Stimulated activated CD8-positive, alpha-beta memory T cell treated with anti-CD3 and anti-CD28 coated beads, Interleukin-15, amount 100 ng/mL, for 24 hours (primary cell): Measurements from ENCODE around the gene CYP2D6.
"Not testable (repeated sequence)": the region's sequence is repeated elsewhere in the genome, so short reads cannot be mapped to it uniquely, and the experiment has no call there.

Experiments used
- DNase-seq: peaks from one replicate; pipeline ENCODE4 v3.0.0-alpha.2; 2020; ENCODE audit warnings: low read depth

The CYP2D6 gene

DNA sequence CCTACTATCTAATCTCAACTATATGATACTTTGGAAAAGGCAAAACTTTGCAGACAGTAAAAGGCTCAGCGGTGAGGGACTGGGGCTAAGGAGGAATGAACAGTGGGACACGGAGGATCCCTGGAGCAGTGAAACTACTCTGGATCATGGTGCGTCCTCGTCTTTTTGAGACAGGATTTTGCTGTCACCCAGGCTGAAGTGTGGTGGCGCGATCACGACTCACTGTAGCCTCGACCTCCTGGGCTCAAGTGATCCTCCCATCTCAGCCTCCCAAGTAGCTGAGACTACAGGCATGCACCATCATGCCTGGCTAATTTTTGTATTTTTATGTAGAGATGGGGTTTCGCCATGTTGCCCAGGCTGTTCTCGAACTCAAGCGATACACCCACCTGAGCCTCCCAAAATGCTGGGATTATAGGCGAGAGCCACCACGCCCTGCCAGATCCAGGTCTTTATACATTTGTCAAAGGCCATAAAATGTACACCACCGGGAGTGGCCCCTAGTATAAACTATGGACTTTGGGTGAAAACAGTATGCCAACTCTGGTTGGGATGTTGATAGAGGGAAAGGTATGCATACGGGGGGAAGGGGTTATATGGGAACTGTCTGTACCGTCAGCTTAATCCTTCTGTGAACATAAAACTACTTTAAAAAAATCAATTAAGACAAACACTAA is 28.0 kb upstream of the CYP2D6 start:
- DNase-seq = no peak

DNA sequence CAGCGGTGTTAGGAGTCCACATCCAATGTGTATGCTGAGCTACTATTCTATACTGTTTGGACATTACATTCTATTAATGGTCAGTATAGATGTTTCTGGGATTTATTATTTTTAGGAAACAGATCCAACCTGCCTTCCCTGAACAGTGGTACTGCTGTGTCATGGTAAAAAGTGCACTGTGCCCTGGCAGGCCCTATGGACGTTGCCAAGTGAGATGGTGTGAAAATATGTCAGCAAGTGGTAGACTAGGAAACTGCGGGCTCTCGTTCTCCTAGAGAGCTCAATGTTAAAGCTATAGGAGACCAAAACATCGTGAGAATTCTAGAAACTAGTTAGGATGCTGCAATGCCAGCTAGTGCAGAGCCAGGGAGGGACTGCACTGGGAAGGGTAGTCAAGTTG is 26.0 kb upstream of the CYP2D6 start:
- no peak for DNase-seq

DNA sequence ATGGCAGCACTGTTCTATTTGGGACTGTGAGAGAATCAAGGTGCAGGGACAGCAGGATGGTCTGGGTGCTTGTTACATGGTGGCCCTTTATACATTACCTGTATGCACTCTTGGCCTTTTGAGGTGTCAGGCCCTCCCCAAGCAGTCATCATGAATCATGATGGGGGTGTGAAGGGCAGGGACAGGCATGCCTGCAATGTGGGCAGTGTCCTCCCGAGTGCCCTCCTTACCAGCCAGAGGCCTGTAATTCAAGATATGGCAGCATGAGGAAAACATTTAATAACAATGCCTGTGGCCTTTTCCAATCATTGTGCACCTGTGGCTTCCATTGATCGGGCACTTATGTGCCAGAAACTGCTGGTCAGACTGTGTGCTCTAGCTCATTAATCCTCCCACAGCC is 25.5 kb upstream of the CYP2D6 start:
- DNase-seq = no peak

DNA sequence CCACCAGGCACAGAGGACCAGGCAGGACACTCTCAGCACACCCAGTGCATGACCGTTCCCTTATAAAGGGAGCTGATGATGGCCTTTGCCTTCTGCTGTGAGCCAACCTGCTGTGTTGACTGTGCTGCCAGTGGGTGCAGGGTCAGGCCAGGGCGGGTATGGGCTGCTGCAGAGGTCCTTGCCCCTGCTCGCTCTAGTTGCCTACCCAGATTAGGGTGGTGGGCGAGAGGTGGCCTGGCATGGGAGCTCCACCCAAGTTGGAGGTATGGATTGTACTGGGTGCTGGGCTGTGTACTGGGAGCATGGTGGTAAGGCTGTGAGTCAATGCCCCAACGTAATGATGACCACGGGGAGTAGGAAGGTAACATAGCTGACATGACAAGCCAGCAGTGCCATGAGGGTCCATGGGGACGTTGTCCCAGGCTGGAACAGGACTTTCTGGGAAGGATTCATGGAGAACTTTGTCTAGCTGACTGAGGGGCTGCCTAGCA is 24.5 kb upstream of the CYP2D6 start:
- DNase-seq = no peak

DNA sequence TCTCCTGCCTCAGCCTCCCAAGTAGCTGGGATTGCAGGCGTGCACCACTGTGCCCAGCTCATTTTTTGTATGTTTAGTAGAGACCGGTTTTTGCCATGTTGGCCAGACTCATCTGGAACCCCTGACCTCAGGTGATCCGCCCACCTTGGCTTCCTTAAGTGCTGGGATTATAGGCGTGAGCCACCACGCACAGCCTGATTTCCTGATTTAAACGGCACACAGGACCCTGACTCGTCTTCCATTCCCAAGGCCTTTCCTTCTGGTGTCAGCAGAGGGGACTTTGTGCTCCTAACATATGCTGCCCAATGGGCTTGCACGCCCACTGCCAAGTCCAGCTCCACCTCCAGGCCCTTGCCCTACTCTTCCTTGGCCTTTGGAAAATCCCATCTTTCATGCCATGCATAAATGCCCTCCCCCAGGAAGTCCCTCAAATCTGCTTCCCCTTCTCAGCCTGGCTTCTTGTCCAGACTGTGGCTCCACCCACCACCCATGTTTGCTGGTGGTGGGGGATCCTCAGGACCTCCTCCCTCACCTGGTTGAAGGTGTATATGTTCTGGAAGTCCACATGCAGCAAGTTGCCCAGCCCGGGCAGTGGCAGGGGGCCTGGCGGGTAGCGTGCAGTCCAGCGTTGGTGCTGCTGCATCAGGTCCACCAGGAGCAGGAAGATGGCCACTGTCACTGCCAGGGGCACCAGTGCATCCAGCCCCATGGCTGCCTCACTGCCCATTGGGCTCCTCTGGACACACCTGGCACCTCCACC is 23.9 kb upstream of the CYP2D6 start:
- no peak for DNase-seq

DNA sequence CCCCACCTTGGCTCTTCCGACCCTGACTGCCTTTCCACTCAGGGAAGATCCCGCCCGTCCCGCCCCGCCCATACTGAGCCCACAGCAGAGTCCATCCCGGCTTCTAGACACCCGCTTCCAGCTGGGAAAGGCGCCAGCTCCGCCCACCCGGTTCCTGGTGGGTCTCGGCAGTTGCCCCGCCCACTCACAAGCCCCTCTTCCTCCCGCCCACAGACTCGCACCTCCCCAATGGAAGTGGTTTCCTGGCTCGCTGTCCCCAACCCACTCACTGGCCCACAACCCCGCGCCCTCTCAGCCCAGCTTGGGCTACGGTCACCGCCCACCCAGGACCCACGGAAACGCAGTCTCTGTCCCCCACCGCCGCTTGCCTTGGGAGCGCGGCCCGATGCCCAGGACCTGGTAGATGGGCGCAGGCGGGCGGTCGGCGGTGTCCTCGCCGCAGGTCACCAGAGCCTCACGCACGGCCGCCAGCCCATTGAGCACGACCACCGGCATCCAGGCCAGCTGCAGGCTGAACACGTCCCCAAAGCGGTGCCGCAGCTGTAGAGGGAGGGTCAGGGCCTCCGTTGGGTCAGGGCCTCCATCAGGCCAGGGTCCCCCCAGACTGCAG is 22.2 kb upstream of the CYP2D6 start:
- no peak for DNase-seq

DNA sequence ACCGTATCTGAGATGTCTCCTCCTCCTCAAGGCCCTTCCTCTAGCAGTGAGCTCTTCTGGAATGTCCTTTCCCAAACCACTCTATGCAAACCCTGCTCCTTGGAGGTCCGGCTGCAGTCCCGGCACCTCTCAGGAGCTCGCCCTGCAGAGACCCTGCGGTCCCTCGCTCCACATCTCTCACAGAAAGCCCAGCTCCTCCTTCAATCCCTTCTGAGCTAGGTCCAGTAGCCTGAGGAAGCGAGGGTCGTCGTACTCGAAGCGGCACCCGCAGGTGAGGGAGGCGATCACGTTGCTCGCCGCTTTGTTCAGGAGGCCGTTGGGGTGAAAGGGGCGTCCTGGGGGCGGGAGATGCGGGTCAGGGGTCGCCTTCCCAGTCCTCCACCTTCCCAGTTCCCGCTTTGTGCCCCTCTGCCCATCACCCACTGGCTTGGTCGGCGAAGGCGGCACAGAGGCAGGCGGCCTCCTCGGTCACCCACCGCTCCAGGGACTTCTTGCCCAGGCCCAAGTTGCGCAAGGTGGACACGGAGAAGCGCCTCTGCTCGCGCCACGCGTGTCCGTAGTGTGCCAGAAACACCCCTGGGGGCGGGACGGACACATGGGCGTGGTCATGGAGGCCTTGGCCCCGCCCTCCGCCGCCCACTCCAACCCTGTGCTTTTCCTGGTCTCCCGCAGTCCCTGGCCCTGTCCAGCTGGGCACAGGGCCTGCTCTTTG is 21.5 kb upstream of the CYP2D6 start:
- no peak for DNase-seq

DNA sequence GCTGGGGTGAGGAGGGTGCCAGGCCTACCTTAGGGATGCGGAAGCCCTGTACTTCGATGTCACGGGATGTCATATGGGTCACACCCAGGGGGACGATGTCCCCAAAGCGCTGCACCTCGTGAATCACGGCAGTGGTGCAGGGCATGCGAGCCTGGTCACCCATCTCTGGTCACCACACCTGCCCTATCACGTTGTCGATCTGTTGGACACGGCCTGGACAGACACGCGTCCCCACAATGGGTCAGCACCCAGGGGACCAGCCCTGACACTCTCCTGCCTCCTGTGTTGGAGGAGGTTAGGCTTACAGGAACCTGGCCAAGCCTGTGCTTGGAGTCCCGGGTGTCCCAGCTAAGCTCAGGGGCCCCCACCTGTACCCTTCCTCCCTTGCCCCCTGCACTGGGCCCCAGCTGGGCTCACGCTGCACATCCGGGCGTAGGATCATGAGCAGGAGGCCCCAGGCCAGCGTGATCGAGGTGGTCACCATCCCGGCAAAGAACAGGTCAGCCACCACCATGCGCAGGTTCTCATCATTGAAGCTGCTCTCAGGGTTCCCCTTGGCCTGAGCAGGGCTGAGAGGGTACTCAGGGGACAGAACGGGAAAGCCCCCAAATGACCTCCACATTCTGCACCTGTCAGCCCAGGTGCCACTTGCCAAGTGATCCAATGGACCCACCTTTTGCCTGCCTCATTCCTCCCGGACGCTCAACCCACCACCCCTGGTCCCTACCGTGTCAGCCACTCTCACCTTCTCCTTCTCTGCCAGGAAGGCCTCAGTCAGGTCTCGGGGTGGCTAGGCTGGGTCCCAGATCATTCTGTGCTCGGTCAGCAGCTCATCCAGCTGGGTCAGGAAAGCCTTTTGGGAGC is 20.3 kb upstream of the CYP2D6 start:
- no peak for DNase-seq

DNA sequence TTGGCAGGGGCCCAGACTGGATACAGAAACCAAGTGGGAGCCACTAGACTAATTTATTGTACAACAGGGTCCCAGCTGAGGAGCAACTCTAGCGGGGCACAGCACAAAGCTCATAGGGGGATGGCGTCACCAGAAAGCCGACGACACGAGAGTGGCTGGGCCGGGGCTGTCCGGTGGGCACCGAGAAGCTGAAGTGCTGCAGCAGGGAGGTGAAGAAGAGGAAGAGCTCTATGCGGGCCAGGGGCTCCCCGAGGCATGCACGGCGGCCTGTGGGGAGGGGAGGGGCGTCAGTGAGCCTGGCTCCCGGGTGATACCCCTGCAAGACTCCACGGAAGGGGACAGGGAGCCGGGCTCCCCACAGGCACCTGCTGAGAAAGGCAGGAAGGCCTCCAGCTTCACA is 19.2 kb upstream of the CYP2D6 start:
- DNase-seq = not testable (repeated sequence)

DNA sequence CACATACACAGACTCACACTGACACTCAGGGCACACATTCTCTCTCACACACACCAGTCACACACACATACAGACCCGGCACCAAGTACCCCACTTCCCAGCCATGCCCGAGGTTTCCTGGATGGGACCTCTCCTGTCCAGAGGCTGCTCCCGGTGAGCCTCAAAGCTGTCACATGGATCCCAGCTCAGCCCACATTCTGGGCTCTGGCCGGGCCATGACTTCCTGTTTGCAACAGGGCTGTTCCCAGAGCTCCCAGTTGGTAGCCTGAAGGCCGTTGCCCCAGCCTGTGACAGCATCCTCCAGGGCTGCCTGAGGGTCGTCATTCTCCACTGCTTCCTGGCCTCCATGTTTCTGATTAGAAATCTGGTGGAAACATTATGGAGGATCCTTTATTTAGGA is 14.6 kb upstream of the CYP2D6 start:
- no peak for DNase-seq

DNA sequence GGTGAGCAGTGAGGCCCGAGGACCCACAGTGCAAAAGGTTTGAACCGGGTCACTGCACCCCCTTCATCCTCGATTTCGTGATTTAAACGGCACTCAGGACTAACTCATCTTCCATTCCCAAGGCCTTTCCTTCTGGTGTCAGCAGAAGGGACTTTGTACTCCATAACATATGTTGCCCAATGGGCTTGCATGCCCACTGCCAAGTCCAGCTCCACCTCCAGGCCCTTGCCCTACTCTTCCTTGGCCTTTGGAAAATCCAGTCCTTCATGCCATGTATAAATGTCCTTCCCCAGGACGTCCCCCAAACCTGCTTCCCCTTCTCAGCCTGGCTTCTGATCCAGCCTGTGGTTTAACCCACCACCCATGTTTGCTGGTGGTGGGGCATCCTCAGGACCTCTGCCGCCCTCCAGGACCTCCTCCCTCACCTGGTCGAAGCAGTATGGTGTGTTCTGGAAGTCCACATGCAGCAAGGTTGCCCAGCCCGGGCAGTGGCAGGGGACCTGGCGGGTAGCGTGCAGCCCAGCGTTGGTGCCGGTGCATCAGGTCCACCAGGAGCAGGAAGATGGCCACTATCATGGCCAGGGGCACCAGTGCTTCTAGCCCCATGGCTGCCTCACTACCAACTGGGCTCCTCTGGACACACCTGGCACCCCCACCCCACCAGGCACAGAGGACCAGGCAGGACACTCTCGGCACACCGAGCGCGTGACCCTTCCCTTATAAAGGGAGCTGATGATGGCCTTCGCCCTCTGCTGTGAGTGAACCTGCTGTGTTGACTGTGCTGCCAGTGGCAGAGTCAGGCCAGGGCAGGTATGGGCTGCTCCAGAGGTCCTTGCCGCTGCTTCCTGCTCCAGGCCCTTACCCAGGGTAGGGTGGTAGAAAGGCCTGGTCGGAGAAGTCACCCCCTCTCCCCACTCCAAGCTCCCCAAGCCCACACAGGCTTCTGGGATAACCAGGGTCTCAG is 13.5 kb upstream of the CYP2D6 start:
- not testable (repeated sequence) for DNase-seq

DNA sequence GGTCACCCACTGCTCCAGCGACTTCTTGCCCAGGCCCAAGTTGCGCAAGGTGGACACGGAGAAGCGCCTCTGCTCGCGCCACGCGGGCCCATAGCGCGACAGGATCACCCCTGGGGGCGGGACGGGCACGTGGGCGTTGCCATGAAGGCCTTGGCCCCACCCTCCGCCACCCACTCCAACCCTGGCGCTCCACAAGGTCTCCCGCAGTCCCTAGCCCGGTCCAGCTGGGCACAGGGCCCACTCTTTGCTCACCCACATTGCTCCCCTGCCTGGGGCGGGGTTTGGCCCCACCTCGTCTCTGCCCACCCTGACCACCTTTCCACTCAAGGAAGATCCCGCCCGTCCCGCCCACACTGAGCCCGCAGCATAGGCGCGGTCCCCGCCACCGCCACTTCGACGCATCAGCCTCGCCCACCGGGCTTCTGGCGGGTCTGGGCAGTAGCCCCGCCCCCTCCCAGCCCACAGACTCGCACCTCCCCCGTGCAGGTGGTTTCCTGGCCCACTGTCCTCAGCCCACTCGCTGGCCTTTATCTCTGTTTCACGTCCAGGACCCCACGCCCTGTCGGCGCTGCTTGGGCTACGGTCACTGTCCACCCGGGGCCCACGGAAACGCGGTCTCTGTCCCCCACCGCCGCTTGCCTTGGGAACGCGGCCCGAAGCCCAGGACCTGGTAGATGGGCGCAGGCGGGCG is 12.3 kb upstream of the CYP2D6 start:
- DNase-seq = no peak

DNA sequence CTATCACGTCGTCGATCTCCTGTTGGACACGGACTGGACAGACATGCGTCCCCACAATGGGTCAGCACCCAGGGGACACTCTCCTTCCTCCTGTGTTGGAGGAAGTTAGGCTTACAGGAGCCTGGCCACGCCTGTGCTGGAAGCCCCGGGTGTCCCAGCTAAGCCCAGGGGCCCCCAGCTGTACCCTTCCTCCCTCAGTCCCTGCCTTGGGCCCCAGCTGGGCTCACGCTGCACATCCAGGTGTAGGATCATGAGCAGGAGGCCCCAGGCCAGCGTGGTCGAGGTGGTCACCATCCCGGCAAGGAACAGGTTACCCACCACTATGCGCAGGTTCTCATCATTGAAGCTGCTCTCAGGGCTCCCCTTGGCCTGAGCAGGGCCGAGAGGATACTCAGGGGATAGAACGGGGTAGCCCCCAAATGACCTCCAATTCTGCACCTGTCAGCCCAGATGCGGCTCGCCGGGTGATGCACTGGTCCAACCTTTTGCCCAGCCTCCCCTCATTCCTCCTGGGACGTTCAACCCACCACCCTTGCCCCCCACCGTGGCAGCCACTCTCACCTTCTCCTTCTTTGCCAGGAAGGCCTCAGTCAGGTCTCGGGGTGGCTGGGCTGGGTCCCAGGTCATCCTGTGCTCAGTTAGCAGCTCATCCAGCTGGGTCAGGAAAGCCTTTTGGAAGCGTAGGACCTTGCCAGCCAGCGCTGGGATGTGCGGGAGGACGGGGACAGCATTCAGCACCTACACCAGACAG is 10.9 kb upstream of the CYP2D6 start:
- not testable (repeated sequence) for DNase-seq

DNA sequence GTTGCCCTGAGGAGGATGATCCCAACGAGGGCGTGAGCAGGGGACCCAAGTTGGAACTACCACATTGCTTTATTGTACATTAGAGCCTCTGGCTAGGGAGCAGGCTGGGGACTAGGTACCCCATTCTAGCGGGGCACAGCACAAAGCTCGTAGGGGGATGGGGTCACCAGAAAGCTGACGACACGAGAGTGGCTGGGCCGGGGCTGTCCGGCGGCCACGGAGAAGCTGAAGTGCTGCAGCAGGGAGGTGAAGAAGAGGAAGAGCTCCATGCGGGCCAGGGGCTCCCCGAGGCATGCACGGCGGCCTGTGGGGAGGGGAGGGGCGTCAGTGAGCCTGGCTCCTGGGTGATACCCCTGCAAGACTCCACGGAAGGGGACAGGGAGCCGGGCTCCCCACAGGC is 9.5 kb upstream of the CYP2D6 start:
- not testable (repeated sequence) for DNase-seq

DNA sequence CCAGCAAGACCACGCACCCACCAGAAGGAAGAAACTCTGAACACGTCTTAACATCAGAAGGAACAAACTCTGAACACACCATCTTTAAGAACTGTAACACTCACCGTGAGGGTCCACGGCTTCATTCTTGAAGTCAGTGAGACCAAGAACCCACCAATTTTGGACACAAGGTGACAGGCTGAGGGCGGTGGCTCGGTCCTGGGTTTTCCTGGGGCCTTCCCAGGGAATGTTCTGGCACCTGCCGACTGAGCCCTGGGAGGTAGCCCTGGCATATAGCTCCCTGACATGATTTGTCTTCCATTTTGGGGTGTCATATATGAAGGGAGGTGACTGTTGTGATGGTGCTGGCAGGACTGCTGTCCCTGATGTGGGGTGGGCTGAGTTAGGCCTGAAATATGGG is 8.9 kb upstream of the CYP2D6 start:
- DNase-seq = not testable (repeated sequence)

DNA sequence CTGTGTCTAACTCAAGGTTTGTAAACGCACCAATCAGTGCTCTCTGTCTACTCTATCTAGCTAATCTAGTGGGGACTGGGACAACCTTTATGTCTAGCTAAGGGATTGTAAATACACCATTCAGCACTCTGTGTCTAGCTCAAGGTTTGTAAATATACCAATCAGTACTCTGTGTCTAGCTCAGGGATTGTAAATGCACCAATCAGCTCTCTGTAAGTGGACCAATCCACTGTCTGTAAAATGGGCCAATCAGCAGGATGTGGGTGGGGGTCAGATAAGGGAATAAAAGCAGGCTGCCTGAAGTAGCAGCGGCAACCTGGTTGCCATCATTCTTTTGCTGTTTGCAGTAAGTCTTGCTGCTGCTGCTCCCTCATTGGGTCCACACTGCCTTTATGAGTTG is 8.4 kb upstream of the CYP2D6 start:
- no peak for DNase-seq

DNA sequence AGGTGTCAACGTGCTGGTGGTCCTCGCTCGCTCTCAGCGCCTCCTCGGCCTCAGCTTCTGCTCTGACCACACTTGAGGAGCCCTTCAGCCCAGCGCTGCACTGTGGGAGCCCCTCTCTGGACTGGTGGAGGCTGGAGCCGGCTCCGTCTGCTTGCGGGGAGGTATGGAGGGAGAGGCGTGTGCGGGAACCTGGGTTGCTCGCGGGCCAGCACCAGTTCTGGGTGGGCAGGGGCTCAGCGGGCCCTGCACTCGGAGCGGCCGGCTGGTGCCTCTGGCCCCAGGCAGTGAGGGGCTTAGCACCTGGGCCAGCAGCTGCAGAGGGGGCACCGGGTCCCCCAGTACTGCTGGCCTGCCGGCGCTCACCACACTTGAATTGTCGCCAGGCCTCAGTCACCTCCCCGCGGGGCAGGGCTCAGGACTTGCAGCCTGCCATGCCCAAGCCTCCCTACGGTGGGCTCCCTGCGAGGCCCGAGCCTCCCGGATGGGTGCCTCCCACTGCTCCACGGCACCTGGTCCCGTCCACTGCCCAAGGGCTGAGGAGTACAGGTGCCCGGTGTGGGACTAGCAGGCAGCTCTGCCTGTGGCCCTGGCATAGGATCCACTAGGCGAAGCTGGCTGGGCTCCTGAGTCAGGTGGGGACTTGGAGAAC is 7.6 kb upstream of the CYP2D6 start:
- no peak for DNase-seq

DNA sequence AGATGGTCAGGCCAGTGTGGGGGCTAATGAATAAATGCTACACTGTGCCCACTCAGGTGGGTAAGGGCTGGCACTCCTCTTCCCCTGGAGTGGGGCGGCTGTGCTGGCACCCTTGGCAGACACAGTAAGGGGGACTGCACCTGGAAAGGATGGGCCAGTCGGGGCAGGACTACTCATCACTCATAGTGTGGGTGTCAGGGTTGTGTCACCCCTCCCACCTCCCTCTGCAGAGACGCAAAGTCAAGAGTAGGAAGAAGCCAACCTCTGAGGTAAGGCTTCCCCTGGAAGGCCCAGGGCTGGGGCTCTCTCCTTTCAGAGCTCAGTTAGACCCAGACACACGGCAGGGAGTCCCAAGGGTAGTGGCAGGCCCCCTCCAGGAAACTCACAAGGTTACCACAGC is 5.1 kb upstream of the CYP2D6 start:
- DNase-seq = not testable (repeated sequence)
